Measurements from ENCODE around the gene SLC25A19. TPM values are rescaled to one million over a fixed set of nuclear protein-coding genes. Genes with fewer than 3 reads are reported as not detected.

The SLC25A19 gene
- total RNA-seq, 6 experiments from 2014 or later: 5.7 to 14.6 (median 7.1) TPM

GRCh38 chr17:75315541-75316243 lies 26.5 kb upstream of the SLC25A19 start:
- peaks cover 6% of the 10 kb centered on the region; the same call in 1 of the 2 replicates for H3K36me3 Mint-ChIP-seq (ENCODE audit: low read depth)
- H3K4me1 Mint-ChIP-seq (ENCODE audit: low read depth): no peaks in the 10 kb centered on the region
- H3K27me3 Mint-ChIP-seq (ENCODE audit: insufficient read depth): peaks cover 10% of the 10 kb centered on the region
- no peak for DNase-seq
- no peaks in the 10 kb centered on the region for H3K9me3 Mint-ChIP-seq
- H3K27ac Mint-ChIP-seq: no peak overlapping the region
- no peak for TF ChIP-seq CTCF (IDR thresholded peaks at IDR 0.05)
- no peak overlapping the region for H3K4me3 Mint-ChIP-seq

- Mint-ChIP-seq H3K4me3 (no peak overlapping the region), H3K27me3 (ENCODE audit: insufficient read depth) (peaks cover 5% of the 10 kb centered on the region), H3K27ac (no peak overlapping the region; the same call in 1 of the 2 replicates), H3K4me1 (ENCODE audit: low read depth) (no peaks in the 10 kb centered on the region), H3K9me3 (no peaks in the 10 kb centered on the region), H3K36me3 (ENCODE audit: low read depth) (no peaks in the 10 kb centered on the region)
- TF ChIP-seq CTCF (IDR thresholded peaks at IDR 0.05): no peak
- no peak for DNase-seq
Measured at GRCh38 chr17:75313941-75314551, 24.8 kb upstream of the SLC25A19 start.

GRCh38 chr17:75308732-75309629 lies 19.7 kb upstream of the SLC25A19 start:
- Mint-ChIP-seq H3K9me3 (no peaks in the 10 kb centered on the region), H3K36me3 (ENCODE audit: low read depth) (no peaks in the 10 kb centered on the region), H3K27ac (no peak overlapping the region), H3K4me1 (ENCODE audit: low read depth) (no peaks in the 10 kb centered on the region), H3K27me3 (ENCODE audit: insufficient read depth) (peaks cover 5% of the 10 kb centered on the region), H3K4me3 (no peak overlapping the region)
- no peak for TF ChIP-seq CTCF (IDR thresholded peaks at IDR 0.05)
- DNase-seq: no peak

- no peaks in the 10 kb centered on the region for H3K36me3 Mint-ChIP-seq (ENCODE audit: low read depth)
- DNase-seq: no peak
Measured at GRCh38 chr17:75307957-75308731, 18.9 kb upstream of the SLC25A19 start.

More at GRCh38 chr17:75307957-75308731, 18.9 kb upstream of the SLC25A19 start:
- Mint-ChIP-seq H3K27me3 (ENCODE audit: insufficient read depth) (peaks cover 3% of the 10 kb centered on the region), H3K27ac (no peak overlapping the region), H3K4me1 (ENCODE audit: low read depth) (no peaks in the 10 kb centered on the region), H3K9me3 (no peaks in the 10 kb centered on the region), H3K4me3 (no peak overlapping the region)
- no peak for TF ChIP-seq CTCF (IDR thresholded peaks at IDR 0.05)
